T-helper 2 cell treated with Interferon-gamma antibody and Interleukin-4, amounts not matched to agents 100 ng/mL and 5 ng/mL, for 36 hours (primary cell): ENCODE results near the gene LMAN2. TPM values are rescaled to one million over a fixed set of nuclear protein-coding genes. Genes with fewer than 3 reads are reported as not detected.

Experiments
- intact Hi-C: fragments of 100-400 bp; cut with micrococcal nuclease; formaldehyde crosslinking; loops from one replicate; pipeline ENCODE4 v1.15.1; 2023
- total RNA-seq: library from RNA; stranded (reverse); gene quantifications from 2 replicates; pipeline ENCODE4 v1.2.3, GENCODE V29; 2022

Gene LMAN2
- total RNA-seq, 1 donor from 2014 or later: 153 TPM

GRCh38 chr5:177330991-177331842 is 20.3 kb downstream of the LMAN2 start:
- intact Hi-C loops: no loop called here

DNA sequence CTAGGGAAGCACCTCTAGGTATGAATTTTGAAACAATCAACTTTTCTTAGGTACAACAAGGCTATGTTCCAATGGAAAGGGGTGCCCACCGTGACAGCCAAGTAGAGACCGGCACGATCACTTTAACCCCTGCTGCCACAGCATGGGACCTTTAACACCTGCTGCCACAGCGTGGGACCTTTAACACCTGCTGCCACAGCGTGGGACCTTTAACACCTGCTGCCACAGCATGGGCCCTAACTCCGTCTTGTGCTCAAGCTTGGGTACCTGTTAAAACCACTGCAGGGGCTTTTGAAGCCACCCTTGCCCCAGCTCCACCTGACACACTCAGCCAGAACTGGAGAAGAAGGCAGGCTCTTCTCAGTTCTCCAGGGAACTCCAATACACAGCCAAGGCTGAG is 21.6 kb downstream of the LMAN2 start:
- intact Hi-C loops: no loop called here

DNA sequence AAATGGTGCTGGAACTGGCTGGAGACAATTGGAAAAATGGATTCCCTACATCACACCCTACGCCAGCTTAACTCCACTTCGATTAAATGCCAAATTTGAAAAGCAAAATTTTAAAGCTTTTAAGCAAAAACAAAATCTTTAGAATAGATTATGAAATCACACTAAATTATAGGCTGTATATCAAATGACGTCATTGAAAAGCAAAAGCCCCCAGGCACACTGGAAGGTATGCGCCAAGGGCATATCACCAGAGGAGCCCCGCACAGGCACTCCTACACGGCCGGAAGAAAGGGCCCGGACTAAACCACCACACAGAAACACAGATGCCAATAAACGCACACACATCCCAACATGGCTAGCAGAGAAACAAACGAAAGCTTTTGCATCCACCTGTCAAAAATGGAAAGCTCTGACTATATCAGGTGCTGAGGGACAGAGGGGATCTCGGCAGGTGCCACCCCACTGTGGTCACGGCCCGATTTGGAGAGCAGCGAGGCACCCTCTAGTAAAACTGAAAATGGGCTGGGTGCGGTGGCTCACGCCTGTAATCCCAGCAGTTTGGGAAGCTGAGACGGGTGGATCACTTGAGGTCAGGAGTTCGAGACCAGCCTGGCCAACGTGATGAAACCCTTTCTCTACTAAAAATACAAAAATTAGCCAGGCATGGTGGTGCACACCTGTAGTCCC is 22.8 kb downstream of the LMAN2 start:
- intact Hi-C loops: no loop called here

DNA sequence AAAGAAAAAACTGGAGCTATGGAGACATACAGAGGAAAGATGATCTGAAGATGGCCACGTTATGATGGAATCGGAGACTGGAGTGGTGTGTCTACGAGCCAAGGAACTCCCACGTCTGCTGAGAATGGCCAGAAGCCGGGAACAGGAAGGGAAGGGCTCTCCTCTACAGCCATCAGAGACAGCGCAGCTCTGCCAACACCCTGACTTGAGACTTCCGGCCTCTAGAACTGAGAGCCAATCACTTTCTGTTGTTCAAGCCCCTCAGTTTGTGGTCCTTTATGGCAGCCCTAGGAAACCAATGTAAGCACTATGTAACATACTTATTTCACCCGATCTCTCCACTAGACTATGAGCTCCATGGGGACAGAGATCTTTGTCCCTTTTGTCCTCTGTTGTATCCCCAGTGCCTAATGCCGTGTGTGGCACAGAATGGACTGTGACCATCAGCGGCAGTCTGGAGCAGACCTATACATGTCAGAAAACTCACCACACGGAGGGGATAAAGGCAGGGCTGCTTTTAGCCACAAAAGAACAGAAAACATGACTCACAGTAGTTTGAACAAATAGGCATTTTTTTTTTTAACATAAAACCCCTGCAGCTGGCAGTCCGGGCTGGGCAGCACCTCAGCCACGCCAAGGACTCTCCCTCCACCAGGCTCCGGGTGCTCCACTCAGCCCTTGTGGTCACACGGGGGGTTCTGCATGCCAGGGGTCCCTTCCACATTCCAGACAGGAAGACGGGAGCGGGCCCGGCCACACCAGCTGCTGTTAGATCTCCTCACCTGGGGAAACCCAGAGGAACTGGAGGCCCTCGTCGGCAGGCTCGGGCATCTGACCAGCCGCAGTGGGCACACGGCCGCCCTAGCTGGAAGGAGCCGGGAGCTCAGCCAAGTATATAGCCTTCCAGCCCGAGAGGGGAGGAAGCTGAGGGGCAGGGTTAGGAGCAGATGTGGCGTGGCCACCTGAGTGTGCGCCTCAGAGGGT is 23.6 kb downstream of the LMAN2 start:
- intact Hi-C loops: no loop called here

- intact Hi-C loops: no loop called here
These were observed 25.5 kb downstream of the LMAN2 start for GRCh38 chr5:177325868-177326381.

DNA sequence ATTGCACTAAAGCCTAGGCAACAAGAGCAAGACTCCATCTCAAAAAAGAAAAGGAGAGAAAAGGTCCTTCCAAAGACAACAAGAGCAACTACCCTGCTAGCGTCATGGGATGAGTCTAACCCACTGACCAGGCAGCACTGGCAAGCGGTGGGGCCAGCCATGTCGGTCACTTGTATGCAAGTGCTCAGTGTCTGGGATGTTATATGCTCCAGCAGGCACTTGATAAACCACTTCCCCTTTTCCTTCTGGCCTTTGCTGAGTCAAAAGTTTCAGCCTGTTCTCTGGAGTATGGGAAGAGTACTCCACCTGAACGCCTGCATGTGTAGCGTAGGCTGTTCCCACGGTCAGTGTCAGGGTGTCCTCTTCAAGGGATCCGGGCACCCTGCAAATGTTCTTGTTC is 30.6 kb downstream of the LMAN2 start:
- intact Hi-C loops: no loop called here

GRCh38 chr5:177319913-177320588 is 31.4 kb downstream of the LMAN2 start:
- intact Hi-C loops: loop anchor here (2.0 kb wide), 1 partner anchor 83 kb away; no protein-coding TSS in a partner anchor

GRCh38 chr5:177317959-177318377 is 33.5 kb downstream of the LMAN2 start:
- intact Hi-C loops: loop anchor here (1.0 to 2.0 kb wide), 2 partner anchors 64 to 85 kb away; no protein-coding TSS in a partner anchor

DNA sequence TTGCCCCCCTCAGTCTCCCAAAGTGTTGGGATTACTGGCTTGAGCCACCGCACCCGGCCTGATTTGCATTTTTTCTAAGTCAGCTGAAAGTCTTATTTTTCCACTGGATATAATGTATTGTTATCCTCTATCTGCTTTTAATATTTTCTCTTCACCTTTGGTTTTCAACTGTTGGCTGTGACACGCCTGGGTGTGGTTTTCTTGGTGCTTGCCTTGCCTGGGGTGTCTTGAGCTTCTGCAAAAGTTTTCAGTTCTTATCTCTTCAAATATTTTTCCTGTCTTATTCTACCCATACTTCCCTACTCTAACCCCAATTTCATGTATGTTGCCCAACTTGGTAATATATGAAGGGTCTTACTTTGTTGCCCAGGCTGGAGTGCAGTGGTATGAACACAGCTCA is 35.5 kb downstream of the LMAN2 start:
- intact Hi-C loops: no loop called here

GRCh38 chr5:177315411-177315810 is 36.1 kb downstream of the LMAN2 start:
- intact Hi-C loops: no loop called here

DNA sequence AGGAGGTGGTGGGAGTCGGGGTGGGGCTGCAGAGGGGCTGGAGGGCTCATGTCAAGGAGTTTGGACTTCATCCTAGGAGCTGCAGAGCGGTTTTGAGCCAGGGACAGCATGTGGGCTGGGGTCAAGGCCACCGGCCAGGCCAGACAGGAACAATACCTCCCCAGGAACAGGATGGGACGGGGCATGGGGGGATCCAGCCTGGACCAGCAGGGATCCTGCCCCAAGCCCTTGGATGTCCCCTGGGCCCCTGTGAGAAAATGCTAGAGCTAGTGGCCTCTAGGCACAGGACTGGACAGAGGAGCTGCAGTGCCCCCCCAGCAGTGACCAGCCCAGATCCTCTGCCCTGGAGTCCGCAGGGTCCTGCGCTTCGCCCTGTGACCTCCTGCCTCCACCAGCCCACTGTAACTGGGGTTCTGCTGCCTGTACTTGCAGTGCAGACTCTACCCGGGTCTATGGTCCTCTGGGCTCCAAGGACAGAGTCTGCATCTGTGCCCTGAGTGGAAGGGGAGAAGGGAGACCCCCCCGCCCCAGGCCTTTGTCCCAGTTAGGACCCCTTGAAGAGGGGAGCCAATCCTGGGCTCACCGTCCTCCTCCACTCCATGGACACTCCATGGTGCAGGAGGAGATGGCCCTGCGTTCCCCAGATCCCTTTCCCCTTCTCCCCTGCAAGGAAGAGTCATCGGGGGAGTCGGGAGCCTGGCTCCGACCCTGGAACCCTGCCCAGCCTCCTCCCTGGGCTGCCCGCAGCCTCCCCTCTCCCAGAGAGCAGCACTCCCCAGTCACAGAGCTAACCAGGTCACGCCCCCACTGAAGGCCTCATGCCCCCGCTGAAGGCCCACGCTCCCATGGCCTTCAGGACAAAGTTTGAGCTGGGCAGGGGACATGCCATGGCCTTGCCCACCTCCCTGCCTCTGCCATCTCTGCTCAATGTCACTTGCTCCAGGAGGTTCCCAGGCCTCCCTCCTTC is 36.8 kb downstream of the LMAN2 start:
- intact Hi-C loops: no loop called here

DNA sequence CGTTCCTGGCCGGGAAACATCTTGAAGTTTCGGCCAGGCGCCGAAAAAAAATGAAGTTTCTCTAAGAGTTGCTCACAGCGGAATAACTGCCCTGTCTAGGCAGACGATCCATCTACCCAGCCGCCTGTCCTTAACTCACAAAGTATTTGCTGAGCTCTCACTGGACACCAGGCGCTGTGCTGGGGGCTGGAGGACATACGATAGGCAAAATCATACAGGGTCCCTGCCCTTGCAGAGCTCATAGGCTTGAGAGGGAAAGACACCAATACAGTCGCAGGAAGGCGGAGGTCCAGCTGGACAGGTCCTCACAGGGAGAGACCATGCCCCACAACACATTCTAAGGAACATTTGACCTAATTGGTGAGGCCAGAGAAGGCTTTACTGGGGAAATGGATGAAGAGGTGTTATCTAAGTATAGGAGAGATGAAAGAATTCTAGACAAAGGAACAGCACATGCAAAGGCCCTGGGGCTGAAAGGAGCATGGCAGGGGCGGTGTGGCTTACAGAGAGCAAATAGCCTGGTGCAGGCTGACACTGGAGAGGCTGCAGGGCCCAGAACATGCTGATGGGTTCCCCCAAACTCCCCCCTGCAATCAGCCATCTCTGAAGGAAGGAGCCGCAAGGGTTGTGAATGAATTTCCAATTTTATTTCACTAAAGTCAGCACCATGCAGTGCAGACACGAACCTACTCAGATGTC is 37.8 kb downstream of the LMAN2 start:
- intact Hi-C loops: loop anchor here (2.0 kb wide), 2 partner anchors 141 to 667 kb away; partner anchors contain the start of gene TSPAN17

- intact Hi-C loops: loop anchor here (1.0 to 2.0 kb wide), 5 partner anchors 9 to 666 kb away; partner anchors contain the start of genes LMAN2, PDLIM7, PRELID1 and RAB24
These were observed 38.8 kb downstream of the LMAN2 start for GRCh38 chr5:177312649-177313181.

DNA sequence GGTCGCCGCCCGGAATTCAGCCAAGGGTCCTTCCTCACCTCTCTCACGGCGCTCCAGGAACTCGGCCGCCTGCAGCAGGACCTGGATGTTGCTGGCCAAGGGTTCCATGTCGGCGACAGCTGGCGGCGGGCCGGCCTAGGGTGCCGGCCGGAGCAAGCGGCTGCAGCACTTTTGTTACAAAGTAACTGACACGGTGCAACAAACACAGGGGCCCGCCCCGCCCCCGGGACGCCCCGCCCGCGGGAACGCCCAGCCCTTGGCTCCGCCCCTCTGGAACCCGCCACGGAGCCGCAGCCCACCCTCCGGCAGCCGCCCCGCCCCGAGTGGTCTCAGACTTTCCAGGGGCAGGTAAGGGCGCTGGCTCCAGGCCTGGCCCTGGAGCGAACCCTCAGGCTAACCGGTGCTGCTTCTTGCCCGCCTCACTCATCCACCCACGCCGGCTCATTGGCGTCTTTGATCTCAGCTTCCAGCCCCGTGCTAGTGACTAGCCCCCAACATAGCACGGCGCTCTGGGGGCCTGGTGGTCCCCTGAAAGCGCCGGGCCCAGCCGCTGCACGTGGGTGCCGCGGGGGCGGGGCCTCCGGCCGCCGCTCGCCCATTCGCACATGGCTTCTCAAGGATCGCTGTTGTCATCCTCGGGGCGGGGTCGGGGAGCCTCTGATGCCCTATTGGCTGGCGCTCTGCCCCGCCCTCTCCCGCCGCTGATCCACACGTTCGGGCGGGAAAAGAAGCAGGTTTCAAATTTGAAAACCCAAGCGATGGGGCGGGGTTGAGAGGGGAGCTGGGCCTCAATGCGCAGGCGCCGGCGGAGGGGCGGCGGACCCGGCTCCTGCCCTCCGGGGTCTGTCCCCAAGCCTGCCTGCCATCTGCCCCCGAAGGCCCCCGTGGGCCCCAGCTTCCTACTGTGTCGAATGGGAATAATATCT is 39.5 kb downstream of the LMAN2 start, which contains the start of gene MXD3:
TSS of gene MXD3 (minus strand) at position 176 of the 926 bp plus-strand sequence. CDS start at position 108, 68 bp downstream.
- intact Hi-C loops: loop anchor here (1.0 to 2.0 kb wide), 6 partner anchors 9 to 665 kb away; partner anchors contain the start of genes GRK6, LMAN2, PDLIM7 and PRELID1

DNA sequence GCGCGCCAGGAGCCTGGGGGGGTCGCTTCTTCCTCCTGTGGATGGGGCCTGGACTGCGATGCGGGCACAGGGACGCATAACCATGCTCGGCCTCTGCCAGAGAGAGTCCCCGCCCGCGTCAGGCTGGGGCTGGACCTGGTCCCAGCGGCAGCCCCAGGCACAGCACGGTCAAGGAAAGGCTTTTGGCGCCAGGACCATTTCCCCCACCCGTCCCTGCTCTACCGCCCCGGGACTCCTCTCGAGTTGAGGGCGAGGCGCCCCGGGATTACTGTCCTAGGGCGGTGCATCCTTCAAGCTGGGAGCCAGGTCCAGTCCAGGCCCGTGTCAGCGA is 40.1 kb downstream of the LMAN2 start:
- intact Hi-C loops: loop anchor here (1.0 kb wide), 1 partner anchor 115 kb away; the partner anchor contains the start of gene GRK6

DNA sequence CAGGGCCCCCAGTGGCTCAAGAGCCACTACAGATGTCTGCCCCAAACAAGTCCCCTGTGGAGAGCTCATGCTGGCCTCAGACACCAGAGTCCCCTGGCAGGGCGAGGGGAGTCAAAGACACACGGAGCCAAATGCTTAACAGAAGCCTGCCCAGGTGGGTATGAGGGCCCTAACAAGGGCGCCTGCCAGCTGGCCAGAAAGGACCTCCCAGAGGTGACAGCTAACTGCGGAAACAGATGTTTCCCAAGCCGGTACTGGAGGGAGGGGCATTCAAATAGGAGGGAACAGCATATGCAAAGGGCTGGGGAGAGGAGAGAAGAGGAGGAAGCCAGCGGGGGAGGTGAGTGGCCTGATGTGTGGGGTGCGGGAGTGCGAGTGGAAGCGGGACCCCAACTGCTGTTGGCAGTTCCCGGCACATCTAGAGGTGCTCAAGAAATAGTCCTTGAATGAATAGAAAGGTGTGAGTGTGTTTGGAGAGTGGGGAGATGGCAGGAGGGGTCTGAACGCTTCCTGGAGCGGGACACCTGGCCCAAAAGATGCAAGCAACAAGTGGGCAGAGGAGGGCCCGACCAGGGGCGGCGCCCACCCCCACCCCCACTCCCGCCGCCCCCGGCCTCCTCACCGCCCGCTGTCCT is 40.6 kb downstream of the LMAN2 start:
- intact Hi-C loops: loop anchor here (1.0 kb wide), 1 partner anchor 115 kb away; the partner anchor contains the start of gene GRK6
